Left ventricle myocardium superior (tissue), 1 donor: ENCODE data around the gene SLC35C1. TPM values are rescaled to one million over a fixed set of nuclear protein-coding genes. Genes with fewer than 3 reads are reported as not detected.
A peak's percentile ranks its signal among the peaks of the same experiment; 100 is the strongest.

Experiments
- ATAC-seq: fragments of 200-7000 bp; cut with Tn5 transposase; one replicate; pipeline ENCODE4 v1.9.1; 2020; ENCODE audit warnings: mild to moderate bottlenecking, moderate library complexity
- DNase-seq: peaks from one replicate; pipeline ENCODE4 v3.0.0-alpha.2; 2020
- intact Hi-C: fragments of 100-400 bp; cut with micrococcal nuclease; formaldehyde crosslinking; loops from one replicate; pipeline ENCODE4 v1.11.0; 2022
- total RNA-seq: library from RNA; stranded (reverse); fragmentation: NEBNext Ultra II Directional; extraction: Animal tissue kit (Norgen Biotek cat#: 25700); gene quantifications from one replicate; pipeline ENCODE4 v1.2.1, GENCODE V29; 2021
- donor health status: DM: no; HTN: yes; CAD: no; lungs with severe emphysema.

Gene SLC35C1
- total RNA-seq, 1 donor from 2014 or later = 5.1 TPM

DNA sequence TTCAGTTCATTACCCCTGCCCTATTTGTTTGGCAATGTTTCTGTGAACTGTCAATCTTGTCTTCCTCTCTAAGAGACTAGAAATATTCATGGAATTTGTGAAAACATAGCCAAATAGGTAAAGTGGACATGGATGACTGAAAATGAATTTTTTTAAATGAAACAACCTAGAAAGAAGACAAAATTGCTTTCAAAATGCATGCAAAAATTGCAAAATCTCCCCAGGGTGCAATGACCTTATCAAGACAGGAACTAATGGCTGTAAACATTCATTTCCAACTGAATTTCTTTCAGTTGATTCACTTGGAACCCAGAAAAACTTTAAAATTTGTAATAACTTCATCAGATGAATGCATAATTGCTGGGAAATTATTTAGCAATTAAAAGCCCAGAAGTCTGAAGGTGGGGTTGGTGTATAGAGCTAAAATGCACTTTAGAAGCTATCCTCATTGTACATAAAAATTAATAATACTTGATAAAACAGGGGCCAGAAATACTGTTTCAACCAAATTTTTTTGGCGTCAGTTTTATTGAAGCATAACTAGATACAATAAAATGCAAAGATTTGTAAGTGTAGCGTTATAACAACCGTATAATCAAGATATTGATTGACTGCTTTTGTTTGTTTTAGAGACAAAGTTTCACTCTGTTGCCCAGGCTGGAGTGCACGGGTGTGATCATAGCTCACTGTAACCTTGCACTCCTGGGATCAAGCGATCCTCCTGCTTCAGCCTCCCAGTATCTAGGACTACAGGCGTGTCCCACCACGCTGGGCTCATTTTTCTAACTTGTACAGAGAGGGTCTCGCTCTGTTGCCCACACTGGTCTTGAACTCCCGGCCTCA is 27.6 kb upstream of the SLC35C1 start:
- ATAC-seq (no peak), DNase-seq (no peak)
- intact Hi-C loops = no loop called here

- intact Hi-C loops = no loop called here
- ATAC-seq (no peak), DNase-seq (no peak)
Observed at GRCh38 chr11:45778341-45778740, 26.6 kb upstream of the SLC35C1 start.

- ATAC-seq (no peak), DNase-seq (no peak)
- intact Hi-C loops = no loop called here
Observed at GRCh38 chr11:45779602-45780001, 25.3 kb upstream of the SLC35C1 start.

DNA sequence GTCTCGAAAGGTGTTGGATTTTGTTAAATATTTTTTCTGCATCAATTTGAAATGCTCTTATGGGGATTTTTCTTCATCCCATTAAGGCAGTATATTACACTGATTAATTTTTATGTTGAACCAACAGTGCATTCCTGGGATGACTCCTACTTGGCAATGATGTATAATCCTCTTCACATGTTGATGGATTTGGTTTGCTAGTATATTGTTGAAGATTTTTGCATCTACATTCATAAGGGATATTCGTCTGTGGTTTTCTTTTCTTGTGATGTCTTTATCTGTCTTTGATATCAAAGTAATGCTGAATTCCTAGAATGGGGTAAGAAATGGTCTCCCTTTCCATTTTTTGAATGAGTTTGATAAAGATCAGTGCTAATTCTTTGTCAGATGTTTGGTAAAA is 18.7 kb upstream of the SLC35C1 start:
- DNase-seq (no peak), ATAC-seq (no peak)
- intact Hi-C loops = no loop called here

- intact Hi-C loops = no loop called here
- ATAC-seq (no peak), DNase-seq (no peak)
Observed at GRCh38 chr11:45788887-45789286, 16.1 kb upstream of the SLC35C1 start.

DNA sequence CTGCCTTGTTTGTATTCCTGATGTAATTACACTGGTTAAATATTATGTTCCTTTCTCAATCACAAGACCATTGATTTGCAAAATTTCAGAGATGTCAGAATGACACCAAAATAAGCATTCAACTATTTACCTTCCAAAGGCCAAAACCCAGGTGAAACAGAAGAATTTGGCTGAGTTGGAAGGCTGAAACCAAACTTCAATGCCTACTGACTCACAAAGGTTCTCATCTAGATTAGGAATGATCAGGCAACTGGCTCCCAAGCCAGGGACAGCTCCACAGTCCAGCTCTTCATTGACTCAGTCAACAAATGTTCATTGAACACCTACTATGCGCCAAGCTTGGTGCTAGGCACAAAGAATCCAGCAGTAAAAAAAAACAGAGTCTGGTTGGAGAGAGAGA is 13.4 kb upstream of the SLC35C1 start:
- ATAC-seq = no peak
- intact Hi-C loops = no loop called here
- no peak for DNase-seq

- DNase-seq (no peak), ATAC-seq (no peak)
- intact Hi-C loops = no loop called here
Observed at GRCh38 chr11:45794169-45794568, 10.8 kb upstream of the SLC35C1 start.

DNA sequence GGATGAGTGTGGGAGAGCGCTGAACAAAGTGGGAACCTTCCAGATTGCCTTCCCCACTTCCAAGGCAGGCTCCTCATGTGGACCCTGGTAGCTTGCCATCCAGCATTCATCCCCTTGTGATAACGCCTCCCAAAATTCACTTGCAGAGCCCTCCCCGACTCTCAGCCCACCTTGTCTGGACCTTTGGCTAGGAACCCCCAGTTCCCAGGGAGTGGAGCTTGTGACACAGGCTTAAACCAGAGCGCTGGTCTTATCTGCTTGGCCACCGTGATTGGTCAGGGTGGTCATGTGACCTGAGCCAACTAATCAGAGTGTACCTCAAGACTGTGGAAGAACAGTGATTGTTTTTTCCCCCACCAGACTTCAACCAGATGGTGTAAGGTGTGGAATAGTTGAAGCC is 9.6 kb upstream of the SLC35C1 start:
- ATAC-seq (no peak), DNase-seq (no peak)
- intact Hi-C loops = no loop called here

DNA sequence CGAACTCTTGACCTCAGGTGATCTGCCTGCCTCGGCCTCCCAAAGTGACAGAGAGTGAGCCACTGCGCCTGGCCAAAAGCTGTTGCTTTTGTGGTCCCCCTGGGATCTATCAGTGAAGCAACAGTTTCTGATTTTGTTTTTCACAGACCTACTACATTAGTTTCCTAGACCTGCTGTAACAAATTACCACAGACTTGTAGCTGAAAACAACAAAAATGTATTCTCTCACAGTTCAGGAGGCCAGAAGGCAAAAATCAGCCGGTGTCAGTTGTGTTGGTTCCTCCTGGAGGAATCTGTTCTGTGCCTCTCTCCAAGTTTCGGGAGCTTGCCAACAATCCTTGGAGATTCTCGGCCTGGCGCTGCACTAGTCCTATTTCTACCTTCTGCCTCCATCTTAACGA is 8.5 kb upstream of the SLC35C1 start:
- intact Hi-C loops = no loop called here
- ATAC-seq (no peak), DNase-seq (no peak)

- ATAC-seq (no peak), DNase-seq (no peak)
- intact Hi-C loops = no loop called here
Observed at GRCh38 chr11:45798793-45799441, 6.0 kb upstream of the SLC35C1 start.

- intact Hi-C loops = no loop called here
- no peak for ATAC-seq
- DNase-seq = no peak
Observed at GRCh38 chr11:45799562-45799961, 5.4 kb upstream of the SLC35C1 start.

DNA sequence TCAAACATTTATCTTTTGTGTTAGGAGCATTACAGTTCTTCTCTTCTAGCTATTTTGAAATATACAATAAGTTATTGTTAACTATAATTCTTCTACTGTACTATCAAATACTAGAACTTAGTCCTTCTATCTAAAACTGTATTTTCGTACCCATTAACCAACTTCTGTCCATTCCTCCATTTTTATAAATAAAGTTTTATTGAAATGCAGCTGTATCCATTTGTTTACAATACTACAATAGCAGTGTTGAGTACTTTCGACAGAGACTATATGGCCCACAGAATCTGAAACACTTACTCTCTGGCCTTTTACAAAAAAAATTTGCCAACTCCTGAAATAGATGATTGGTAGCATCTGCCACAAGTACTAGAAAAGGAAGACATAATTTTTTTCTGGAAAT is 4.7 kb upstream of the SLC35C1 start:
- ATAC-seq = no peak
- DNase-seq = no peak
- intact Hi-C loops = no loop called here

- ATAC-seq (no peak), DNase-seq (no peak)
- intact Hi-C loops = no loop called here
Observed at GRCh38 chr11:45801723-45802315, 3.1 kb upstream of the SLC35C1 start.

- intact Hi-C loops = no loop called here
- no peak for ATAC-seq
Observed at GRCh38 chr11:45802531-45803317, 2.2 kb upstream of the SLC35C1 start.

GRCh38 chr11:45803971-45804760 is 783 bp upstream of the SLC35C1 start:
- ATAC-seq (peak; percentile 71), DNase-seq (peak; percentile 91)
- intact Hi-C loops = no loop called here

More at GRCh38 chr11:45802531-45803317, 2.2 kb upstream of the SLC35C1 start:
- no peak for DNase-seq

- DNase-seq = peak; percentile 60
- intact Hi-C loops = no loop called here
- peak; percentile 54 for ATAC-seq
Observed at GRCh38 chr11:45805305-45806071, 539 bp downstream of the SLC35C1 start.

DNA sequence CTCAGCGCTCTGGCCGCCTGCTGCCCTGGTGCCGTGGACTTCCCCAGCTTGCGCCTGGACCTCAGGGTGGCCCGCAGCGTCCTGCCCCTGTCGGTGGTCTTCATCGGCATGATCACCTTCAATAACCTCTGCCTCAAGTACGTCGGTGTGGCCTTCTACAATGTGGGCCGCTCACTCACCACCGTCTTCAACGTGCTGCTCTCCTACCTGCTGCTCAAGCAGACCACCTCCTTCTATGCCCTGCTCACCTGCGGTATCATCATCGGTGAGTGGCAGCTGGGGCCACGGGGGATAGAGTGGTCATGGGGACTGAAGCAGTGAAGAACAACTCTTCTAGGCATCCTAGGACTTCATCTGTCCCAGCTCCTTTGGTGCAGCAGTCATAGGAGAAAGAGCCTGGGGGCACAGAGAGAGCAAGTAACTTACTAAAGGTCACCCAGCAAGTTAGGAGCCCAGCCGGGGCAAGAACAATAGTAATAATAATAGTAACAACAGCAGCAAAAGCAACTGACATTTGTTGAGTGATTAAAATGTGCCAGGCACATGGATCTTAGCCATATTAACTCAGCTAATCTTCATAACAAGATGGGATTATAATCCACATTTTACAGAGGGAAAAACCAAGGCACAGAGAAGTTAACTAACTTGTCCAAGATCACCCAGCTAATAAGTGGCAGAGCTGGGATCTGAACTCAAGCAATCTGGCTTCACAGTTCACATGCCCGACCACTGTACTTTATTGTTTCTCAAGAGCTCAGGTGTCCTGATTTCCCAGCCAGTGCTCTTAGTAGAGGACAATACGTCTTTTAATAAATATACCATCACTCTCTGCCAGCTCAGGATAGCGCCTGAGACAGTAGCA is 1.4 kb downstream of the SLC35C1 start:
- no peak for DNase-seq
- no peak for ATAC-seq
- intact Hi-C loops = no loop called here
